Measurements from ENCODE around the gene CCIN.
A peak's percentile ranks its signal among the peaks of the same experiment; 100 is the strongest.

The CCIN gene

GRCh38 chr9:36136272-36136893 lies 32.8 kb upstream of the CCIN start, which contains the start of gene GLIPR2:
Gene GLIPR2, plus strand, starts transcription at chr9:36136733. Its CDS starts 46 bp downstream, at chr9:36136779.
- peak; percentile 80 for DNase-seq
- peaks cover 6% of the 10 kb centered on the region for H3K27me3 Mint-ChIP-seq
- no peaks in the 10 kb centered on the region for H3K36me3 Mint-ChIP-seq (ENCODE audit: low read depth)
- no peaks in the 10 kb centered on the region for H3K9me3 Mint-ChIP-seq
- peak within 1 kb of the TSS; percentile 86 for H3K4me3 Mint-ChIP-seq
- H3K27ac Mint-ChIP-seq = peak within 1 kb of the TSS; percentile 23
- ATAC-seq = peak; percentile 95
- peaks cover 49% of the 10 kb centered on the region for H3K4me1 Mint-ChIP-seq

GRCh38 chr9:36136894-36137391 lies 32.2 kb upstream of the CCIN start:
- no peak for DNase-seq
- Mint-ChIP-seq H3K27ac (peak overlapping the region; percentile 23), H3K36me3 (ENCODE audit: low read depth) (no peaks in the 10 kb centered on the region), H3K4me3 (peak overlapping the region; percentile 86), H3K9me3 (no peaks in the 10 kb centered on the region), H3K27me3 (peaks cover 6% of the 10 kb centered on the region), H3K4me1 (peaks cover 55% of the 10 kb centered on the region)
- ATAC-seq = peak; percentile 17

GRCh38 chr9:36137392-36138004 lies 31.7 kb upstream of the CCIN start:
- no peak for DNase-seq
- ATAC-seq = no peak
- peaks cover 6% of the 10 kb centered on the region for H3K27me3 Mint-ChIP-seq
- no peaks in the 10 kb centered on the region for H3K36me3 Mint-ChIP-seq (ENCODE audit: low read depth)
- H3K4me3 Mint-ChIP-seq = peak overlapping the region; percentile 86
- peaks cover 60% of the 10 kb centered on the region for H3K4me1 Mint-ChIP-seq
- H3K27ac Mint-ChIP-seq = peak overlapping the region; percentile 23
- H3K9me3 Mint-ChIP-seq = no peaks in the 10 kb centered on the region

- Mint-ChIP-seq H3K27ac (no peak overlapping the region), H3K27me3 (peaks cover 6% of the 10 kb centered on the region), H3K4me3 (peak overlapping the region; percentile 86)
Observed at GRCh38 chr9:36138496-36138895, 30.7 kb upstream of the CCIN start.

GRCh38 chr9:36138901-36139300 lies 30.3 kb upstream of the CCIN start:
- no peak for ATAC-seq
- H3K4me3 Mint-ChIP-seq = no peak overlapping the region

More at GRCh38 chr9:36138496-36138895, 30.7 kb upstream of the CCIN start:
- peaks cover 70% of the 10 kb centered on the region for H3K4me1 Mint-ChIP-seq
- ATAC-seq = no peak
- no peaks in the 10 kb centered on the region for H3K9me3 Mint-ChIP-seq
- no peak for DNase-seq
- no peaks in the 10 kb centered on the region for H3K36me3 Mint-ChIP-seq (ENCODE audit: low read depth)

GRCh38 chr9:36140086-36141084 lies 28.8 kb upstream of the CCIN start:
- H3K9me3 Mint-ChIP-seq = peaks cover 2% of the 10 kb centered on the region
- H3K27ac Mint-ChIP-seq = peak overlapping the region; percentile 67
- ATAC-seq = peak; percentile 34
- H3K36me3 Mint-ChIP-seq (ENCODE audit: low read depth) = peaks cover 3% of the 10 kb centered on the region
- DNase-seq = no peak
- H3K4me1 Mint-ChIP-seq = peaks cover 89% of the 10 kb centered on the region
- H3K4me3 Mint-ChIP-seq = no peak overlapping the region
- peaks cover 6% of the 10 kb centered on the region for H3K27me3 Mint-ChIP-seq

More at GRCh38 chr9:36138901-36139300, 30.3 kb upstream of the CCIN start:
- no peak overlapping the region for H3K27ac Mint-ChIP-seq
- no peaks in the 10 kb centered on the region for H3K9me3 Mint-ChIP-seq
- peaks cover 74% of the 10 kb centered on the region for H3K4me1 Mint-ChIP-seq
- DNase-seq = no peak
- H3K36me3 Mint-ChIP-seq (ENCODE audit: low read depth) = no peaks in the 10 kb centered on the region
- peaks cover 6% of the 10 kb centered on the region for H3K27me3 Mint-ChIP-seq

GRCh38 chr9:36141288-36141687 lies 27.9 kb upstream of the CCIN start:
- peaks cover 91% of the 10 kb centered on the region for H3K4me1 Mint-ChIP-seq
- DNase-seq (no peak), ATAC-seq (no peak)
- H3K9me3 Mint-ChIP-seq = peaks cover 9% of the 10 kb centered on the region
- H3K27ac Mint-ChIP-seq = no peak overlapping the region
- H3K4me3 Mint-ChIP-seq = no peak overlapping the region
- peaks cover 10% of the 10 kb centered on the region for H3K36me3 Mint-ChIP-seq (ENCODE audit: low read depth)
- H3K27me3 Mint-ChIP-seq = peaks cover 3% of the 10 kb centered on the region

GRCh38 chr9:36141761-36142160 lies 27.4 kb upstream of the CCIN start:
- Mint-ChIP-seq H3K4me3 (no peak overlapping the region), H3K4me1 (peaks cover 93% of the 10 kb centered on the region), H3K27ac (peak overlapping the region; percentile 14), H3K27me3 (peaks cover 3% of the 10 kb centered on the region), H3K36me3 (ENCODE audit: low read depth) (peaks cover 11% of the 10 kb centered on the region), H3K9me3 (peaks cover 11% of the 10 kb centered on the region)
- no peak for ATAC-seq
- no peak for DNase-seq

- Mint-ChIP-seq H3K9me3 (peaks cover 11% of the 10 kb centered on the region), H3K4me3 (peak overlapping the region; percentile 73)
Observed at GRCh38 chr9:36142510-36143244, 26.5 kb upstream of the CCIN start.

GRCh38 chr9:36143245-36143641 lies 25.9 kb upstream of the CCIN start:
- Mint-ChIP-seq H3K9me3 (peaks cover 11% of the 10 kb centered on the region), H3K4me1 (peaks cover 94% of the 10 kb centered on the region), H3K4me3 (peak overlapping the region; percentile 73), H3K36me3 (ENCODE audit: low read depth) (peaks cover 18% of the 10 kb centered on the region), H3K27ac (peak overlapping the region; percentile 79), H3K27me3 (peaks cover 3% of the 10 kb centered on the region)
- no peak for DNase-seq
- ATAC-seq = no peak

More at GRCh38 chr9:36142510-36143244, 26.5 kb upstream of the CCIN start:
- peak overlapping the region; percentile 79 for H3K27ac Mint-ChIP-seq
- DNase-seq = no peak
- peaks cover 17% of the 10 kb centered on the region for H3K36me3 Mint-ChIP-seq (ENCODE audit: low read depth)
- no peak for ATAC-seq
- H3K4me1 Mint-ChIP-seq = peaks cover 94% of the 10 kb centered on the region
- peaks cover 3% of the 10 kb centered on the region for H3K27me3 Mint-ChIP-seq

GRCh38 chr9:36144309-36145232 lies 24.6 kb upstream of the CCIN start:
- ATAC-seq (no peak), DNase-seq (no peak)
- no peaks in the 10 kb centered on the region for H3K27me3 Mint-ChIP-seq
- H3K4me1 Mint-ChIP-seq = peaks cover 93% of the 10 kb centered on the region
- peaks cover 18% of the 10 kb centered on the region for H3K36me3 Mint-ChIP-seq (ENCODE audit: low read depth)
- H3K4me3 Mint-ChIP-seq = peak overlapping the region; percentile 73
- H3K27ac Mint-ChIP-seq = peak overlapping the region; percentile 86
- H3K9me3 Mint-ChIP-seq = peaks cover 11% of the 10 kb centered on the region

- no peak overlapping the region for H3K4me3 Mint-ChIP-seq
- DNase-seq (no peak), ATAC-seq (no peak)
- no peaks in the 10 kb centered on the region for H3K27me3 Mint-ChIP-seq
- H3K9me3 Mint-ChIP-seq = peaks cover 11% of the 10 kb centered on the region
- no peak overlapping the region for H3K27ac Mint-ChIP-seq
- peaks cover 18% of the 10 kb centered on the region for H3K36me3 Mint-ChIP-seq (ENCODE audit: low read depth)
- peaks cover 93% of the 10 kb centered on the region for H3K4me1 Mint-ChIP-seq
Observed at GRCh38 chr9:36145970-36146369, 23.2 kb upstream of the CCIN start.

GRCh38 chr9:36146651-36147050 lies 22.5 kb upstream of the CCIN start:
- Mint-ChIP-seq H3K27ac (no peak overlapping the region), H3K36me3 (ENCODE audit: low read depth) (peaks cover 18% of the 10 kb centered on the region), H3K27me3 (no peaks in the 10 kb centered on the region), H3K4me3 (no peak overlapping the region), H3K4me1 (peaks cover 93% of the 10 kb centered on the region), H3K9me3 (peaks cover 11% of the 10 kb centered on the region)
- ATAC-seq (no peak), DNase-seq (no peak)

Data from activated naive CD8-positive, alpha-beta T cell treated with anti-CD3 and anti-CD28 coated beads, Interleukin-2, amount 50 U/mL, for 24 hours (primary cell).